WTC11 (cell line): Measurements from ENCODE around the gene ALX4.

Experiments
- ATF2 ChIP-seq: sonication (generic); formaldehyde crosslinking; IDR thresholded peaks from 2 replicates; pipeline ENCODE4 v1.8.1; 2022; ENCODE audit warnings: low read depth, missing genetic modification reagents, borderline replicate concordance
- OVOL2 ChIP-seq: fragments of 250-450 bp; sonication (Bioruptor Pico); IDR thresholded peaks from 2 replicates; pipeline ENCODE4 v1.9.0; 2021; ENCODE audit warnings: mild to moderate bottlenecking, borderline replicate concordance
- STAT6 ChIP-seq: sonication (generic); formaldehyde crosslinking; conservative IDR thresholded peaks from 2 replicates; pipeline ENCODE4 v1.8.1; 2023; ENCODE audit warnings: mild to moderate bottlenecking, low read depth, missing genetic modification reagents, moderate library complexity

- no peak for TF ChIP-seq OVOL2 (CRISPR knock-in tag)
- no peak for TF ChIP-seq STAT6 (CRISPR knock-in tag)
- TF ChIP-seq ATF2 (CRISPR knock-in tag), result no peak
These were observed 89.8 kb downstream of the ALX4 start for GRCh38 chr11:44219830-44220796.
